H9 (cell line): ENCODE results near the gene ULBP3. TPM values are rescaled to one million over a fixed set of nuclear protein-coding genes. Genes with fewer than 3 reads are reported as not detected.

Source experiments
- DNase-seq: peaks from one replicate; pipeline ENCODE4 v3.0.0-alpha.2; 2017
- H2AFZ ChIP-seq: one replicate; pipeline ENCODE4 v1.6.1; 2013; ENCODE audit warnings: mild to moderate bottlenecking, low read length, control low read depth, moderate library complexity
- H2AK5ac ChIP-seq: 2 replicates; pipeline ENCODE4 v1.6.1; 2013; ENCODE audit warnings: low read length, control low read depth, mixed read lengths; ENCODE audit not compliant: insufficient read length
- H2BK120ac ChIP-seq: one replicate; pipeline ENCODE4 v1.6.1; 2013; ENCODE audit warnings: low read depth, mild to moderate bottlenecking, low read length, control low read depth, inconsistent platforms; ENCODE audit not compliant: poor library complexity, severe bottlenecking
- H2BK12ac ChIP-seq: 2 replicates; pipeline ENCODE4 v1.6.1; 2013; ENCODE audit warnings: low read length, control low read depth, mixed read lengths, low read depth; ENCODE audit not compliant: insufficient read length
- H2BK15ac ChIP-seq: 2 replicates; pipeline ENCODE4 v1.6.1; 2013; ENCODE audit warnings: low read depth, low read length, control low read depth
- H2BK20ac ChIP-seq: one replicate; pipeline ENCODE4 v1.6.1; 2013; ENCODE audit warnings: low read depth, mild to moderate bottlenecking, low read length, control low read depth, inconsistent platforms; ENCODE audit not compliant: poor library complexity, severe bottlenecking
- H2BK5ac ChIP-seq: 2 replicates; pipeline ENCODE4 v1.6.1; 2013; ENCODE audit warnings: low read length, control low read depth, mixed read lengths; ENCODE audit not compliant: insufficient read length
- H3K14ac ChIP-seq: 2 replicates; pipeline ENCODE4 v1.6.1; 2013; ENCODE audit warnings: low read length, control low read depth; ENCODE audit not compliant: insufficient read depth
- H3K18ac ChIP-seq: 2 replicates; pipeline ENCODE4 v1.6.1; 2013; ENCODE audit warnings: low read depth, mild to moderate bottlenecking, mixed read lengths, low read length, control low read depth; ENCODE audit not compliant: insufficient read length
- H3K23ac ChIP-seq: 2 replicates; pipeline ENCODE4 v1.6.1; 2013; ENCODE audit warnings: low read length, control low read depth, mixed read lengths, low read depth; ENCODE audit not compliant: insufficient read length
- H3K23me2 ChIP-seq: 2 replicates; pipeline ENCODE4 v1.6.1; 2013; ENCODE audit warnings: low read depth, mild to moderate bottlenecking, mixed read lengths, low read length, control low read depth; ENCODE audit not compliant: insufficient read length, poor library complexity, severe bottlenecking
- H3K27ac ChIP-seq: 2 replicates; pipeline ENCODE4 v1.5.1; 2013; ENCODE audit warnings: low read length, control low read depth, mixed read lengths, low read depth; ENCODE audit not compliant: insufficient read length
- H3K27me3 ChIP-seq: 2 replicates; pipeline ENCODE4 v1.6.1; 2013; ENCODE audit warnings: low read length, control low read depth, inconsistent platforms; ENCODE audit not compliant: insufficient read depth
- H3K4ac ChIP-seq: 2 replicates; pipeline ENCODE4 v1.6.1; 2013; ENCODE audit warnings: low read depth, mild to moderate bottlenecking, control low read depth, inconsistent platforms, low read length, moderate library complexity
- H3K4me1 ChIP-seq: 2 replicates; pipeline ENCODE4 v1.6.1; 2013; ENCODE audit warnings: low read length, control low read depth, inconsistent platforms; ENCODE audit not compliant: insufficient read depth
- H3K4me2 ChIP-seq: 2 replicates; pipeline ENCODE4 v1.6.1; 2013; ENCODE audit warnings: low read length, control low read depth, mixed read lengths; ENCODE audit not compliant: insufficient read length, insufficient read depth
- H3K56ac ChIP-seq: 2 replicates; pipeline ENCODE4 v1.6.1; 2013; ENCODE audit warnings: low read depth, mild to moderate bottlenecking, mixed read lengths, low read length, control low read depth; ENCODE audit not compliant: insufficient read length
- H3K79me1 ChIP-seq: 2 replicates; pipeline ENCODE4 v1.6.1; 2013; ENCODE audit warnings: low read depth, mild to moderate bottlenecking, moderate library complexity, low read length, control low read depth, inconsistent platforms; ENCODE audit not compliant: insufficient read depth, poor library complexity, severe bottlenecking
- H3K79me2 ChIP-seq: 2 replicates; pipeline ENCODE4 v1.6.1; 2013; ENCODE audit warnings: low read length, control low read depth, inconsistent platforms; ENCODE audit not compliant: insufficient read depth
- H3K9ac ChIP-seq: 2 replicates; pipeline ENCODE4 v1.6.1; 2013; ENCODE audit warnings: low read length, control low read depth, mixed read lengths; ENCODE audit not compliant: insufficient read length; ENCODE audit errors: extremely low read depth
- H3K9me3 ChIP-seq: one replicate; pipeline ENCODE4 v1.6.1; 2013; ENCODE audit warnings: low read depth, low read length, inconsistent platforms; ENCODE audit not compliant: control insufficient read depth
- H3T11ph ChIP-seq: one replicate; pipeline ENCODE4 v1.6.1; 2013; ENCODE audit warnings: mild to moderate bottlenecking, low read length, control low read depth, inconsistent platforms
- H4K20me1 ChIP-seq: one replicate; pipeline ENCODE4 v1.6.1; 2013; ENCODE audit not compliant: control insufficient read depth, insufficient read length, insufficient read depth
- H4K5ac ChIP-seq: 2 replicates; pipeline ENCODE4 v1.6.1; 2013; ENCODE audit warnings: low read depth, mild to moderate bottlenecking, mixed read lengths, low read length, control low read depth; ENCODE audit not compliant: insufficient read length
- H4K8ac ChIP-seq: replicated peaks from 2 replicates; pipeline ENCODE4 v1.6.1; 2013; ENCODE audit warnings: low read length, control low read depth, mixed read lengths, low read depth; ENCODE audit not compliant: insufficient read length
- H4K91ac ChIP-seq: 2 replicates; pipeline ENCODE4 v1.6.1; 2013; ENCODE audit warnings: low read depth, mild to moderate bottlenecking, moderate library complexity, mixed read lengths, low read length, control low read depth; ENCODE audit not compliant: insufficient read length
- H3K27ac Mint-ChIP-seq, 3 experiments: 2 replicates in 2 of 3; 3 replicates in 1 of 3; pipeline ENCODE4 v1.8.0; 2020 to 2021; ENCODE audit warnings: mixed read lengths in 3 of 3, mild to moderate bottlenecking in 1 of 3, moderate library complexity in 1 of 3
- H3K27me3 Mint-ChIP-seq: 2 replicates; pipeline ENCODE4 v1.8.0; 2021; ENCODE audit warnings: low read depth, mild to moderate bottlenecking, moderate library complexity, mixed read lengths
- H3K36me3 Mint-ChIP-seq, 3 experiments: 2 replicates in 2 of 3; 3 replicates in 1 of 3; pipeline ENCODE4 v1.8.0; 2020 to 2021; ENCODE audit warnings: low read depth in 3 of 3, mixed read lengths in 3 of 3; ENCODE audit not compliant: insufficient read depth in 1 of 3
- H3K4me1 Mint-ChIP-seq, 2 experiments: 2 replicates each; pipeline ENCODE4 v1.8.0; 2020; ENCODE audit warnings: mixed read lengths in 2 of 2
- H3K4me3 Mint-ChIP-seq, 2 experiments: 2 replicates in 1 of 2; 3 replicates in 1 of 2; pipeline ENCODE4 v1.8.0; 2020 to 2021; ENCODE audit warnings: mild to moderate bottlenecking in 2 of 2, mixed read lengths in 2 of 2, moderate library complexity in 1 of 2
- H3K9me3 Mint-ChIP-seq, 2 experiments: 2 replicates in 1 of 2; 3 replicates in 1 of 2; pipeline ENCODE4 v1.8.0; 2020; ENCODE audit warnings: mild to moderate bottlenecking in 2 of 2, mixed read lengths in 2 of 2, moderate library complexity in 1 of 2
- CTCF ChIP-seq: fragments of 200-600 bp; sonication (generic); conservative IDR thresholded peaks from 3 replicates; pipeline ENCODE4 v1.8.0; 2021; ENCODE audit warnings: antibody characterized with exemption, mild to moderate bottlenecking
- WGBS: extraction: QIAGEN DNeasy Blood & Tissue Kit; methylation state at CpG from one replicate; pipeline ENCODE4 v1.1.7; 2013; ENCODE audit warnings: missing lambda C conversion rate, low lambda C conversion rate, mixed read lengths; ENCODE audit not compliant: insufficient read length; ENCODE audit errors: extremely low coverage; 5-methylcytosine and 5-hydroxymethylcytosine counted together
- total RNA-seq: library from RNA; stranded (reverse); gene quantifications from 2 replicates; pipeline ENCODE4 v1.2.1, GENCODE V29; 2021

Gene ULBP3
- total RNA-seq, 1 experiment from 2014 or later: 5.8 TPM

GRCh38 chr6:150029749-150030148 is 39.2 kb downstream of the ULBP3 start:
- H2BK120ac ChIP-seq: no peak overlapping the region
- no peak overlapping the region for H3K4me2 ChIP-seq
- H2BK5ac ChIP-seq: no peak overlapping the region
- no peak overlapping the region for H3T11ph ChIP-seq
- H2BK12ac ChIP-seq: no peak overlapping the region
- no peak overlapping the region for H2BK20ac ChIP-seq
- no peak overlapping the region for H3K14ac ChIP-seq
- H3K56ac ChIP-seq: no peak overlapping the region
- no peak overlapping the region for H2AK5ac ChIP-seq
- no peak for DNase-seq
- H3K9me3 ChIP-seq: no peaks in the 10 kb centered on the region
- H3K4ac ChIP-seq: no peak overlapping the region
- H3K27me3 ChIP-seq: peaks cover 5% of the 10 kb centered on the region; the same call in 1 of the 2 replicates
- H3K9ac ChIP-seq: no peak overlapping the region
- no peak overlapping the region for H4K5ac ChIP-seq
- no peak overlapping the region for H2BK15ac ChIP-seq
- H3K79me1 ChIP-seq: no peaks in the 10 kb centered on the region
- Mint-ChIP-seq H3K27me3 (peaks cover 53% of the 10 kb centered on the region), H3K27ac (no peak overlapping the region), H3K9me3 (no peaks in the 10 kb centered on the region), H3K4me1 (peaks cover 6 to 9% of the 10 kb centered on the region in 2 experiments; a peak in 3 of 4 replicates), H3K4me3 (no peak overlapping the region), H3K36me3 (no peaks in the 10 kb centered on the region)
- H4K91ac ChIP-seq: no peak overlapping the region
- H4K20me1 ChIP-seq: no peaks in the 10 kb centered on the region
- H3K18ac ChIP-seq: no peak overlapping the region
- H4K8ac ChIP-seq: no peak overlapping the region
- no peaks in the 10 kb centered on the region for H3K23me2 ChIP-seq
- TF ChIP-seq CTCF: no peak
- H3K23ac ChIP-seq: no peak overlapping the region
- WGBS: no CpG with 5 or more reads among the region's 4 CpGs
- no peaks in the 10 kb centered on the region for H3K79me2 ChIP-seq
- no peak overlapping the region for H3K27ac ChIP-seq
- H2AFZ ChIP-seq: no peak overlapping the region
- no peaks in the 10 kb centered on the region for H3K4me1 ChIP-seq
